ENCODE data around the gene S100A14. TPM values are rescaled to one million over a fixed set of nuclear protein-coding genes. Genes with fewer than 3 reads are reported as not detected.
"Not testable (repeated sequence)": the region's sequence is repeated elsewhere in the genome, so short reads cannot be mapped to it uniquely, and the experiment has no call there.

The S100A14 gene
- total and polyA plus RNA-seq, 5 experiments from 2014 or later: not detected

- no peak overlapping the region for H3K4me3 Mint-ChIP-seq
- no peaks in the 10 kb centered on the region for H3K27me3 Mint-ChIP-seq
- no peak for ATAC-seq
- no peaks in the 10 kb centered on the region for H3K9me3 Mint-ChIP-seq
- POLR2A ChIA-PET: no interaction called here
- peaks cover 5 to 32% (median 14%) of the 10 kb centered on the region in 4 donors for H3K4me1 Mint-ChIP-seq
- DNase-seq: no peak
- peak overlapping the region in 2 of 10 donors; percentile 78 to 84 for H3K27ac Mint-ChIP-seq
- H3K36me3 Mint-ChIP-seq: no peaks in the 10 kb centered on the region
Measured at GRCh38 chr1:153597206-153597605, 18.9 kb downstream of the S100A14 start.

GRCh38 chr1:153592748-153593147 lies 23.4 kb downstream of the S100A14 start:
- no peak overlapping the region for H3K27ac Mint-ChIP-seq
- peaks cover 0 to 2% (median 0%) of the 10 kb centered on the region in 5 donors for H3K27me3 Mint-ChIP-seq
- DNase-seq (no peak), ATAC-seq (no peak)
- POLR2A ChIA-PET: no interaction called here
- peaks cover 0 to 7% (median 1%) of the 10 kb centered on the region in 4 donors for H3K4me1 Mint-ChIP-seq
- no peak overlapping the region for H3K4me3 Mint-ChIP-seq
- H3K36me3 Mint-ChIP-seq: no peaks in the 10 kb centered on the region
- H3K9me3 Mint-ChIP-seq: no peaks in the 10 kb centered on the region

- Mint-ChIP-seq H3K27ac (no peak overlapping the region), H3K9me3 (no peaks in the 10 kb centered on the region), H3K4me3 (no peak overlapping the region), H3K36me3 (no peaks in the 10 kb centered on the region), H3K27me3 (peaks cover 0 to 8% (median 3%) of the 10 kb centered on the region in 5 donors), H3K4me1 (no peaks in the 10 kb centered on the region)
- DNase-seq (no peak), ATAC-seq (no peak)
- POLR2A ChIA-PET: interaction anchor here (0.7 kb wide), 1 partner anchor 13 kb away, joined by 3 read pairs; no protein-coding TSS in a partner anchor
Measured at GRCh38 chr1:153588482-153588881, 27.6 kb downstream of the S100A14 start.

DNA sequence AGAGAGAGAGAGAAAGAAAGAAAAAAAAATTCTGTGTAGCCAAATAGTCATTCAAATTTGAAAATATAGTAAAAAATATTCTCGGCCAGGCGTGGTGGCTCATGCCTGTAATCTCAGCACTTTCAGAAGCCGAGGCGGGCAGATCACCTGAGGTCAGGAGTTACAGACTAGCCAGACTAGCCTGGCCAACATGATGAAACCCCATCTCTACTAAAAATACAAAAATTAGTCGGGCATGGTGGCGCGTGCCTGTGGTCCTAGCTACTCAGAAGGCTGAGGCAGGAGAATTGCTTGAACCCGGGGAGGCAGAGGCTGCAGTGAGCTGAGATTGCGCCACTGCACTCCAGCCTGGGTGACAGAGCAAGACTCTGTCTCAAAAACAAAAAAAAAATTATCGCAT lies 28.1 kb downstream of the S100A14 start:
- H3K27ac Mint-ChIP-seq, ATAC-seq, H3K9me3 Mint-ChIP-seq, H3K36me3 Mint-ChIP-seq, H3K4me1 Mint-ChIP-seq, DNase-seq, H3K4me3 Mint-ChIP-seq, H3K27me3 Mint-ChIP-seq: not testable (repeated sequence)
- POLR2A ChIA-PET: interaction anchor here (0.7 kb wide), 1 partner anchor 12 kb away, joined by 3 read pairs; no protein-coding TSS in a partner anchor

- H3K36me3 Mint-ChIP-seq: no peaks in the 10 kb centered on the region
- POLR2A ChIA-PET: no interaction called here
- H3K9me3 Mint-ChIP-seq: no peaks in the 10 kb centered on the region
- H3K27me3 Mint-ChIP-seq: peaks cover 0 to 8% (median 3%) of the 10 kb centered on the region in 5 donors
- H3K4me3 Mint-ChIP-seq: no peak overlapping the region
- ATAC-seq (no peak), DNase-seq (no peak)
- H3K27ac Mint-ChIP-seq: no peak overlapping the region
- H3K4me1 Mint-ChIP-seq: no peaks in the 10 kb centered on the region
Measured at GRCh38 chr1:153587314-153587713, 28.8 kb downstream of the S100A14 start.

DNA sequence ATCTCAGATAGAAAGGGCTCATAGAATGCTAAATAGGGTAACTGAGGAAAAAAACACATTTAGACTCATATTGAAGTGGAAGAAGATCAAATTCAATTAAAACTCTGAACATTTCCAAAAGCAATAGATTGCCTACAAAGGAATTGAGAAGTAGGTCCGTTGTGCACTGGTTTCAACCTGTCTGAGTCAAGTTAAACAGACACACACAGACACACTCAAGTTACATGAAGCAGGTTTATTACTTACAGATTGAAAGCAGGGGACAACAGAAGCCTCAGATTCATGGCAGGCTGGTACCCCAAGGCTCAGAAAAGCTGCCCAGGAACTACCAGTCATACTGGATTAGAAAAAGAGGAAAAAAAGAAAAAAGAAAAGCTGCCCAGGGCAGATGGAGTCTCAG lies 29.8 kb downstream of the S100A14 start:
- Mint-ChIP-seq H3K36me3 (no peaks in the 10 kb centered on the region), H3K27me3 (peaks cover 0 to 8% (median 3%) of the 10 kb centered on the region in 5 donors), H3K4me3 (no peak overlapping the region), H3K27ac (peak overlapping the region in 1 of 10 donors; percentile 20), H3K4me1 (no peaks in the 10 kb centered on the region), H3K9me3 (no peaks in the 10 kb centered on the region)
- POLR2A ChIA-PET: interaction anchor here (0.6 to 0.8 kb wide), 2 partner anchors 41 to 1865 kb away, joined by 3 read pairs; partner anchors contain the start of gene S100A13
- ATAC-seq: no peak
- DNase-seq: no peak

- peaks cover 0 to 8% (median 3%) of the 10 kb centered on the region in 5 donors for H3K27me3 Mint-ChIP-seq
- no peak for ATAC-seq
- H3K27ac Mint-ChIP-seq: no peak overlapping the region
- no peak overlapping the region for H3K4me3 Mint-ChIP-seq
- POLR2A ChIA-PET: no interaction called here
- H3K4me1 Mint-ChIP-seq: no peaks in the 10 kb centered on the region
- no peaks in the 10 kb centered on the region for H3K9me3 Mint-ChIP-seq
- no peaks in the 10 kb centered on the region for H3K36me3 Mint-ChIP-seq
- no peak for DNase-seq
Measured at GRCh38 chr1:153585006-153585405, 31.1 kb downstream of the S100A14 start.

GRCh38 chr1:153583976-153584375 lies 32.1 kb downstream of the S100A14 start:
- ATAC-seq: no peak
- POLR2A ChIA-PET: no interaction called here
- Mint-ChIP-seq H3K4me1 (no peaks in the 10 kb centered on the region), H3K9me3 (no peaks in the 10 kb centered on the region), H3K27me3 (peaks cover 0 to 10% (median 6%) of the 10 kb centered on the region in 5 donors), H3K27ac (no peak overlapping the region), H3K36me3 (no peaks in the 10 kb centered on the region), H3K4me3 (no peak overlapping the region)
- DNase-seq: no peak

GRCh38 chr1:153583514-153583913 lies 32.6 kb downstream of the S100A14 start:
- peaks cover 0 to 11% (median 10%) of the 10 kb centered on the region in 5 donors for H3K27me3 Mint-ChIP-seq
- H3K36me3 Mint-ChIP-seq, H3K4me1 Mint-ChIP-seq, H3K9me3 Mint-ChIP-seq, ATAC-seq, H3K27ac Mint-ChIP-seq, POLR2A ChIA-PET, DNase-seq, H3K4me3 Mint-ChIP-seq: not testable (repeated sequence)

GRCh38 chr1:153582836-153583235 lies 33.3 kb downstream of the S100A14 start:
- POLR2A ChIA-PET, H3K4me3 Mint-ChIP-seq, DNase-seq, H3K9me3 Mint-ChIP-seq, H3K4me1 Mint-ChIP-seq, H3K36me3 Mint-ChIP-seq, H3K27ac Mint-ChIP-seq, ATAC-seq: not testable (repeated sequence)
- H3K27me3 Mint-ChIP-seq: peaks cover 3 to 18% (median 17%) of the 10 kb centered on the region in 5 donors

DNA sequence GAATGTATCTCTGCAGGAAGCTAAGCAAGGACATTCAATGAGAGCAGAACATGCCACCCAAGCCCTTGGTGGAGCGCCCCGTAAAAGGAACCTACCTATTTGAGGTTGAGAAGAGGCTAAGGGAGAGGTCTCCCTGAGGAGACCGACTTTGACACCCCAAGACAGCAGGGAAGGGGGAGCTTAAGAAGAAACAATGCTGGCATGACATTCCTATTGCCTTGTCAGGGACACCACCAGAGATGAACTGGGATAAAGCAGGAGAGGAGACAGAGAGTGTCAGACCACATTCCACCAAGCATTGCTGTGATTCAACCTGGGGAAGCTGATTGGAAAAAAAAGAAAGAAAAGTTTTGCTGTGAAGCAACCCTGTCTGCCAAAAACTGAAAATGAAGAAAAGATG lies 37.2 kb downstream of the S100A14 start:
- Mint-ChIP-seq H3K36me3 (no peaks in the 10 kb centered on the region), H3K27me3 (peaks cover 7 to 33% (median 12%) of the 10 kb centered on the region in 5 donors), H3K27ac (no peak overlapping the region), H3K4me3 (no peak overlapping the region), H3K9me3 (no peaks in the 10 kb centered on the region), H3K4me1 (peaks cover 0 to 2% (median 0%) of the 10 kb centered on the region in 4 donors)
- ATAC-seq (no peak), DNase-seq (no peak)
- POLR2A ChIA-PET: no interaction called here

DNA sequence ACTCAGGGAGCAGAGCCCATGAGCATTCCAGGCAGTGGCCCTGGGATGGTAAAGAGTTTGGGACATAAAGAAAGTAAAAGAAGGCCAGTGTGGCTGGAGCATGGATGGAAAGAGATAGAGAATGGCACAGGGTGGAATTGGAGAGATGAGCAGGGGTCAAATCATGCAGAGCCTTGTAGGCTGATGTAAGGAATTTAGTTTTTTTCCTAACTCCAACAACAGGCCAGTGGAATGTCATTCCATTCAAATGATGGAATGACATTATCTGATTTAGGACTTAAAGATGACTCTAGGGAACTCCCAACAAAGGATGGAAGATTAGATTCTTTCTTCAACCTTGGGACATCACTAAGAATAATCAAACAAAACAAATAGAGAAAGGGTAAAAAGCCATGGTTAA lies 37.6 kb downstream of the S100A14 start:
- H3K27me3 Mint-ChIP-seq: peaks cover 7 to 33% (median 12%) of the 10 kb centered on the region in 5 donors
- no peaks in the 10 kb centered on the region for H3K36me3 Mint-ChIP-seq
- POLR2A ChIA-PET: no interaction called here
- peaks cover 0 to 2% (median 0%) of the 10 kb centered on the region in 4 donors for H3K4me1 Mint-ChIP-seq
- DNase-seq (no peak), ATAC-seq (no peak)
- H3K27ac Mint-ChIP-seq: peak overlapping the region in 2 of 10 donors; percentile 2 to 17
- H3K4me3 Mint-ChIP-seq: no peak overlapping the region
- H3K9me3 Mint-ChIP-seq: no peaks in the 10 kb centered on the region

GRCh38 chr1:153577624-153578051 lies 38.5 kb downstream of the S100A14 start:
- POLR2A ChIA-PET: no interaction called here
- Mint-ChIP-seq H3K4me3 (no peak overlapping the region), H3K4me1 (peaks cover 0 to 6% (median 2%) of the 10 kb centered on the region in 4 donors), H3K27ac (no peak overlapping the region), H3K27me3 (peaks cover 7 to 33% (median 12%) of the 10 kb centered on the region in 5 donors), H3K36me3 (no peaks in the 10 kb centered on the region), H3K9me3 (no peaks in the 10 kb centered on the region)
- DNase-seq: no peak
- no peak for ATAC-seq

DNA sequence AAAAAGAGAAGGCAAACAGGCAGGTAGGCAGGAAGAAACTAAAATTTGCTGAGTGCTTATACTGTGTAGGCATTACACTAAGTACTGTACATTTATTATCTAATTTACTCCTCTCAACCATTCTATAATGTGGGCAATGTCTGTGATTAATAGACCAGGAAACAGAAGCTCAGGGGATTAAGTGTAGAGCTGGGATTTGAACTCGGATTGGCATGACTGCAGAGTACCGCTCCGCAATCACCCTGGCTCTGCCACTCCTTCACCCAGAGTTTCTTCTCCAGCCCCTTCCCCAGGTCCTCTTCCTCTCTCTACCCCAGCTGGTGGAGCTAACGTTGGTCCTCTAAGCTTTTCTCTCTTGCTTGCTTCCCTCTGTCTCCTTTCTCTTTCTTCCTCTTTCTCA lies 39.0 kb downstream of the S100A14 start:
- H3K27ac Mint-ChIP-seq: no peak overlapping the region
- ATAC-seq: no peak
- H3K4me3 Mint-ChIP-seq: no peak overlapping the region
- no peaks in the 10 kb centered on the region for H3K36me3 Mint-ChIP-seq
- peaks cover 7 to 33% (median 12%) of the 10 kb centered on the region in 5 donors for H3K27me3 Mint-ChIP-seq
- POLR2A ChIA-PET: no interaction called here
- no peak for DNase-seq
- no peaks in the 10 kb centered on the region for H3K9me3 Mint-ChIP-seq
- H3K4me1 Mint-ChIP-seq: peaks cover 0 to 8% (median 2%) of the 10 kb centered on the region in 4 donors
